Activated CD4-positive, alpha-beta T cell treated with anti-CD3 and anti-CD28 coated beads for 4 hours (primary cell): ENCODE measurements around the gene NAPSA.
"Not testable (repeated sequence)": the region's sequence is repeated elsewhere in the genome, so short reads cannot be mapped to it uniquely, and the experiment has no call there.

Experiments
- DNase-seq, 2 donors: peaks; one replicate each; pipeline ENCODE4 v3.0.0-alpha.2; 2020

The NAPSA gene

DNA sequence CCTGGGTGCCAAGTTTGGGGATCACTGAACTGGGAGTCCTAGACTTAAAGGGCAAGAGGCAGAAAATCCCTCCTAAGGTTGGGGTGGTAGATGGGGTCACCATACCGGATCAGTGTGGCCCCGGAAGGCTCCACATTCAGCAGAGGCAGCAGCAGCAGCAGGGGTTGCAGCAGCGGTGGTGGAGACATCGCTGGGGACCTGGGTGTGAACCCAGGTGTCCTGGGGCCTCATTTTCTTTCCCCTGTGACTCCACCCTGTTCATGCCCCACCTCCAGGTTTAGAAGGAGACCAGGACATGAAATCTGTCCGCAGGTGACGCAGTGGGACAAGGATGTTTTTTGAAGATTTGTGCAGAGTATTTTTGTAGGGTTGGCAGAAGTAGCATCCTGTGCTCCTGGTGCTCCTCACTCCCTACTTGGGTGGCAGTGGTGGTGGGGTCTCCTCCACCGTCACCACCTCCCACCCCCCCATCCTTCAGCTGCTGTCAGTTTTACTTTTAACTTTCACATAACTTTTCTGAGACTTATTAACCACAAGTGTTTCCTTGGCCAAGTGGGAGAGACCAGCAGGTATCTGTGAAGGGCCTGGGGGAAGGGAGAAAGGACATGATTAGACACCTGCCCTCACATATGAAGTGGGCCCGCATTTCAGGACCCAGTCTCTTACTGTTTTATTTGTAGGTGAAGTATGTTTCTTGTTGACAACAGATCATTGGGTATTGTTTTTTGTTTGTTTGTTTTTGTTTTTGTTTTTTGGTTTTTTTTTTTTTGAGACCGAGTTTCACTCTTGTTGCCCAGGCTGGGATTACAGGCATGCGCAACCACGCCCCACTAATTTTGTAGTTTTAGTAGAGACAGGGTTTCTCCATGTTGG, at the start of gene NAPSA:
NAPSA (minus strand) TSS at position 206 of the 873 bp plus-strand sequence; CDS start at position 188, 18 bp downstream.
- DNase-seq = no peak

DNA sequence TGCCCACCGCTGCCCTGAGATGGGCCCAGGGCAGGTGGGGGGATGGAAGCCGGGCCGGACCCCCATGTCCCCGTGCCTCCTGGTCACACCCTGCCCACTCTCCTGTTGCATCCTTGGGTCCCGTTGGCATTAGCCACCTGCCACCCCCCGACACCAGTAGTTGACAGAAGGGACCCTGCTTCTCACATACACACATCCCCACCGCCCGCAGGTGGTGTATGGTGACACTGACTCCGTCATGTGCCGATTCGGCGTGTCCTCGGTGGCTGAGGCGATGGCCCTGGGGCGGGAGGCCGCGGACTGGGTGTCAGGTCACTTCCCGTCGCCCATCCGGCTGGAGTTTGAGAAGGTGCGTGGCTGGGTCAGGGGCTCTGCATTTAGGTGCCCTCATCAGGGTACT, 48.1 kb upstream of the NAPSA start:
- no peak for DNase-seq

DNA sequence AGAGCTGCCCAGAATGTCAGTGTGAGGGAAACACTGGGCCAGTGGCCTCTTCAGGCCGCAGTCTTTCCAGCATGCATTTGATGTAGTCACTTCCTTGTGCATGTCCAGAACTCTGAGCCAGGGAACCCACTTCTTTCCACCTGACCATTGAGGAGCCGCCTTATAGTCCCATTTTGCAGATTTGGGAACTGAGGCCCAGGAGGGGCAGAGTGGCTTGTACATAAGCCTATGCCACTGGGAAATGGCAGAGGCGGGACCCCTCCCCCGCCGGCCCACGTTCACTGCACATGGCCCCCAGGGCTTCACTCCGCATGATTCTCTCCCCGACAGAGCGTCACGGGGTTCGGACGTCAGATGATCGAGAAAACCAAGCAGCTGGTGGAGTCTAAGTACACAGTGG, 47.7 kb upstream of the NAPSA start:
- DNase-seq = no peak

DNA sequence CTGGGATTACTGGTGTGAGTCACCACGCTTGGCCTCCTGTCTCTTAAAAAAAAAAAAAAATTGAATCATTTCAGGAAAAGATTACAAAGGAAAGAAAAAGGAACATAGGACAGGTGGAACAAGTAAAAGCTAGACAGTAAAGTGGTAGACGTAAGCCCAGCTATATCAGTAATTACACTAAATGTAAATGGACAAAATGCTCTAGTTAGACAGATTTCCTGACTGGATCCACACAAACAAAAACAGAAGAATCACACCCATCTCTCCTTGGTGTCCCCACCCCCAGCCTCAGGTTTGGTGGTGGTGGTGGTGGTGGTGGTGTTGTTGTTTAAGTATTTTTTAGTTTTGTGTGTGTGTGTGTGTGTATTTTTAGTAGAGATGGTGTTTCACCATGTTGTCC, 47.0 kb upstream of the NAPSA start:
- DNase-seq = no peak

DNA sequence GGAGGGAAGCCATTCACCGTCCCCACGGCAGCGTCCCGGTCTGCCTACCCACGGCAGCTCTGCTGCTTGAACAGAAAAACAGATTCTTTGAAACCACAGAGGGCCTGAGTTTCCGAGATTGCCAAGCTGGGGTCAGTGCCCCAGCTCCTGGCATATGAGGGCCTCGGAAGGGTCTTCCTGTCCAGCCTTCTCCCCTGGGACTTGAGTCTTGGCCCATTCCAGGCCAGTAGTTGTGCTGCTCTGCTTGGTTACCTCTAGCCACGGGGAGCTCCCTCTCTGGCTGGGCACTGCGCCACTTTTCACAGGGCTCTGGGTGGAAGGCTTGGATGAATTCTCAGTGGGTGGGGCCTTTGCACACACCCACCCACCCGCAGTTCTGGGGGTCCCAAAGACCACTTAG, 44.7 kb upstream of the NAPSA start:
- no peak for DNase-seq

DNA sequence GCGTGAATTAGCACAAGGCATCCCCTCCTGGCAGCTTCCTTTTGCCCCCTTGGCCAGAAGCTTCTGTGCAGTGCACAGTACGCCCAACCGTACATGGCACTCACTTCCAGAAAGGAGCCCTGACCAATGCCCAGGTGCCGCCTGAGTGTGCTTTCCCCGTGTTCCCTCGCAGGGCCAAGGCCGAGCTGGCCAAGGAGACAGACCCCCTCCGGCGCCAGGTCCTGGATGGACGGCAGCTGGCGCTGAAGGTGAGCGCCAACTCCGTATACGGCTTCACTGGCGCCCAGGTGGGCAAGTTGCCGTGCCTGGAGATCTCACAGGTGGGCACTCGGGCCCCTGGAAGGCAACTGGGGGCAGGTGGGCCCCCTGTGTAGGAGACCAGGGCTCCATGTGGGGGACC, 43.9 kb upstream of the NAPSA start:
- DNase-seq = no peak

DNA sequence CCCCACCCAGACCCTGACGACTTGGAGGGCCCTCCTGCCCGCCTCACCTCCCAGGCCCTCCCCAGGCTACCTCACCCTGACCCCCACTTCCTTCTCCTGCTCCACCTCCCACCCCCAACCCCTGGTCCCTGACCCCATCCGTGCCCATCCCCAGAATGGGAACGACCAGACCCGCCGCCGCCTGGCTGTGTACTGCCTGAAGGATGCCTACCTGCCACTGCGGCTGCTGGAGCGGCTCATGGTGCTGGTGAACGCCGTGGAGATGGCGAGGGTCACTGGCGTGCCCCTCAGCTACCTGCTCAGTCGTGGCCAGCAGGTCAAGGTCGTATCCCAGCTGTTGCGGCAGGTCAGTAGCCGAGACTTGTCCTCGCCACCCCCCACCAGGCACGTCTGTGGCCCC, 41.4 kb upstream of the NAPSA start:
- DNase-seq = no peak

DNA sequence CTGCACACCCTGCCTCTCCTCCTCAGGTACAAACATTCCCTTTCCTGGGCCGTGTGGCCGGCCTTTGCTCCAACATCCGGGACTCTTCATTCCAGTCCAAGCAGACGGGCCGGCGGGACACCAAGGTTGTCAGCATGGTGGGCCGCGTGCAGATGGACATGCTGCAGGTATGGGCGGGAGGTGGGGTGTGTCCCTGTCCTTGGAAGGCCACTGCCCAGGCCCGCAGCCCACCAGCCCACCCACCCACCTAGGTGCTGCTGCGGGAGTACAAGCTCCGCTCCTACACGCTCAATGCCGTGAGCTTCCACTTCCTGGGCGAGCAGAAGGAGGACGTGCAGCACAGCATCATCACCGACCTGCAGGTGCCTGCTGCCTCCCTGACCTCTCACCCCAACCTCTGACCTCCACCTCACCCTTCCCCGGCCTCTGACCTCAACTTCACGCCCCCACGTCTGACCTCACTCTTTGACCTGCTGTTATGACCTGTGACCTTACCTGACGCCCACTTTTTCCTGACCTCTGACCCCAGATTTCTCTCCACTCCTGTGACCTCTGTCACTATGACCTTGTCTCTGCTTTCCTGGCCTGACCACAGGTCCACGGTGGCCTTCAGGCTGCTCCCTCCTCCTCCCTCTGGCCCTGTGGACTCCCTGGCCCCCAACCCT, 40.8 kb upstream of the NAPSA start:
- no peak for DNase-seq

DNA sequence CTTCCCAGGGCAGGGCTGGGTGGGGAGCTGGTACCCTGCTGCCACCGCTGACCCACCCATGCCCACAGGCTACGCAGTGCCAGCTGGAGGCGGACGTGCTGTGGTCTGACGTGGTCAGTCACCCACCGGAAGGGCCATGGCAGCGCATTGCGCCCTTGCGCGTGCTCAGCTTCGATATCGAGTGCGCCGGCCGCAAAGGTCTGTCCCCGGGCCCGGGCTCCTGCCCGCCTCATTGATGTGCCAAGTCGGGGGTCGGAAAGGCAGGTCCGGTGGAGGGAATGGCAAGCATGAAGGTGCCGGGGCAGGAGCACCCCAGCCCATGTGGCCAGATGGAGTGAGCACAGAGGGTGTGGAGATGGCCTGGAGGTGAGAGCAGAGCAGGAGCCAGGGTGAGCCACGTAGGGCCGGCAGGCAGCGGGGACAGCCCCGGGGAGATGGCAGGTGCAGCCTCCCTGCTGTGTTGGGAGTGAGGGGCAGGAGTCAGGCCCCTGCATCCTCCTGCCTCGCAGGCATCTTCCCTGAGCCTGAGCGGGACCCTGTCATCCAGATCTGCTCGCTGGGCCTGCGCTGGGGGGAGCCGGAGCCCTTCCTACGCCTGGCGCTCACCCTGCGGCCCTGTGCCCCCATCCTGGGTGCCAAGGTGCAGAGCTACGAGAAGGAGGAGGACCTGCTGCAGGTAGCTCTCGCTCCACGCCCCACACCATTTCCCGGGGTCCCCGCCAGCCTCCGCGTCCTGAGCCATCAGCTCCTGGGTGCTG, 37.3 kb upstream of the NAPSA start:
- no peak for DNase-seq

DNA sequence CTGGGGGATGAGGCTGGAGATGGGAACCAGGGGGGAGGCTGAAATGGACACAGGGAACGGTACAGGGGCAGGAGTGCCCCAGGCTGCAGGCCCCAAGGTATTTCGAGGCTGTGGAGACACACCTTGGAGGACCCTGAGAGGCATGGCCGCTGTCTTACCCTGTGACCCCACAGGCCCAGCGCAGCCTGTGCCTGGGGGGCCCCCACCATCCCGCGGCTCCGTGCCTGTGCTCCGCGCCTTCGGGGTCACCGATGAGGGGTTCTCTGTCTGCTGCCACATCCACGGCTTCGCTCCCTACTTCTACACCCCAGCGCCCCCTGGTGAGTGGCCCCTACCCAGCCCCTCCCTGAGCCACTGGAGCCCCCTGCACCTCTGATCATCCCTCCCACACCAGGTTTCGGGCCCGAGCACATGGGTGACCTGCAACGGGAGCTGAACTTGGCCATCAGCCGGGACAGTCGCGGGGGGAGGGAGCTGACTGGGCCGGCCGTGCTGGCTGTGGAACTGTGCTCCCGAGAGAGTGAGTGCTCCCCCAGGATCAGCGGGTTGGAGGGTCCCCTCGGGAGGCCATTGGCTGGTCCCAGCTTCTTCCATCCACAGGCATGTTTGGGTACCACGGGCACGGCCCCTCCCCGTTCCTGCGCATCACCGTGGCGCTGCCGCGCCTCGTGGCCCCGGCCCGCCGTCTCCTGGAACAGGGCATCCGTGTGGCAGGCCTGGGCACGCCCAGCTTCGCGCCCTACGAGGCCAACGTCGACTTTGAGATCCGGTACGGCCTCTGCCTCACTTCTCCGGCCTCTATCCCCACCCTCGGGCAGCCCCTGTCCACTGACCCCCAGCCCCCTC, 36.4 kb upstream of the NAPSA start:
- no peak for DNase-seq

DNA sequence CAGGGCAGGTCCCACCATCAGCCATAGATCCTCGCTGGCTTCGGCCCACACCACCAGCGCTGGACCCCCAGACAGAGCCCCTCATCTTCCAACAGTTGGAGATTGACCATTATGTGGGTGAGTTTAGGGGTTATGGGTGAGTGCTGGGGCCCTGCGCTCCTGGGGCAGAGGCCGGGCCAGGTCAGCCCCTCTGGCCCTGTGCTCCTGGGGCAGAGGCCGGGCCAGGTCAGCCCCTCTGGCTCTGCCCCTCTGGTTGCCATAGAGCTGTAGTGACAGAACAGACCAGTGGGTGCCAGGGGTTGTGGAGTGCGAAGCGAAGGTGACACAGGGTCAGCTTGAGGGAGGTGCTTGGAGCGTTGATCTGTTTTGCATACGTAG, 33.9 kb upstream of the NAPSA start:
- no peak for DNase-seq

DNA sequence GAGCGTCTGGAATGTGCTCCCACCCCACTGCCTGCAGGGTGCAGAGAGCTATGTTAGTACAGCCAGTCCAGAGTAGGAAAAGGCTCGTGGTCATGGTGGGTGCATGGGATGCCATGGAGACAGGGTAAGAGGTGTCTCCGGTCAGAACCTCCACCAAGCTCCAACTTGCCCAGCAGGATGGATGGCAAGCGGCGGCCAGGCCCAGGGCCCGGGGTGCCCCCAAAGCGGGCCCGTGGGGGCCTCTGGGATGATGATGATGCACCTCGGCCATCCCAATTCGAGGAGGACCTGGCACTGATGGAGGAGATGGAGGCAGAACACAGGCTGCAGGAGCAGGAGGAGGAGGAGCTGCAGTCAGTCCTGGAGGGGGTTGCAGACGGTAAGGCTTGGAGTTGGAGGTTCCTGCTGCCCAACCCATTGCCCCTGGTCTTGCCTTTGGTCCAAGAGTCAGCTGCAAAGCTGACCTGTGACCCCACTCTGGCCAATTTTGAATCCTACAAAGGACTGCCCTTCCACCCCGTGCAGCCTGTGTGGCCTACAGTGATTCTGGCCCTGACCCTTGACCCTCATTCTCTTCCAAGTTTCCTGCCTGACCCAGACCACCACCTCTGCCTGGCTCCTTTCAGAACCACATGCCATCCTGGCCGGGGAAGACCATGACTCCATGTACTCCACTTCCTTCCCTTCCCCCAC, 33.4 kb upstream of the NAPSA start:
- DNase-seq = no peak

DNA sequence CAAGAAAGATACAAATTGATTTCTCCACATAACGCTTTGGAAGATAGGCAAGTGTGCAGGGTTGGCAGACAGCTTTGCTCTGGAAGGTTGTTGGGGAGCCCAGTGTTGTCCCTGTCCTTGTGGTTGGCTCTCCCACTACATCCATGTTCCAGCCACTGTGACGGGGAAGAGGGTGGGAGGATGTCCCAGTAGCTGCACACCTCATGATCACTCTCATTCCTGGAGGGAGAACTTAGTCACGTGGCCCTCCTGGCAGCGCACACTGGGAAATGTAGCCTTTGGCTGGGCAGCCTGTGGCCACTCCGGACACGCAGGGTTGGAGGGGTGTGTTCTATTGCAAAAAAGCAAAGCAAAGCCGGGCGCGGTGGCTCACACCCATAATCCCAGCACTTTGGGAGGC, 28.6 kb upstream of the NAPSA start:
- DNase-seq = no peak

DNA sequence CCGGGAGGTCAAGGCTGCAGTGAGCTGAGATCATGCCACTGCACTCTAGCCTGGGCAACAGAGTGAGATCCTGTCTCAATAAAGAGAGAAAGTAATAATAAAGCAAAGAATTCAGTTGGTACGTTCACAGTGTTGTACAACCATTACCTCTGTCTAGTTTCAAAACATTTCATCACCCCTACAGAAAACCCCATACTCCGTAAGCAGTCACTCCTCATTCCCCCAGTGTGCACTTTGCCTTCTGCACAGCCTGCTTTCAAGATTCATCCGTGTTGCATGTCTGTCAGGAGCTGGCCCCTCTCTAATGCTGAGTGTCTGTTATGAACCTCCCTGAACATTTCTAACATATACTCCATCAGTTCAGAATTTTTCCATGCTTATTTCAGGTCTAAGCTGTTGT, 28.1 kb upstream of the NAPSA start:
- DNase-seq = no peak

DNA sequence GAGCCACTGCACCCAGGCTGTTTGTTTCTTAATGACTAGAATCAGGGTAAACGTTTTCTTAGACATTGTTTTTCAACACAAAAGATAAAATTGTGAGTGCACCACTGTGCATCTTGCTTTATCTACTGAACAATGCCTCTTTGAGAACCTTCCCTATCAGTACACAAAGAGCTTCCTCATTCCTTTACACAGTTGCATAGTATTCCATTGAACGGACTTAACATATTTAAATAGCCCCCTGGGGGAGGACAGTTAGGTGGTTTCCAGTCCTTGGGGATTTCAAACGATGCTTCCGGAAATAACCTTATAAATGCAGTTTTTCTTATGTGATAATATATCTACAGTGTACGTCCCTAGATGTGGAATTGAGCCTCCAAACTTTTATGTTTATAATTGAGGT, 27.3 kb upstream of the NAPSA start:
- no peak for DNase-seq

DNA sequence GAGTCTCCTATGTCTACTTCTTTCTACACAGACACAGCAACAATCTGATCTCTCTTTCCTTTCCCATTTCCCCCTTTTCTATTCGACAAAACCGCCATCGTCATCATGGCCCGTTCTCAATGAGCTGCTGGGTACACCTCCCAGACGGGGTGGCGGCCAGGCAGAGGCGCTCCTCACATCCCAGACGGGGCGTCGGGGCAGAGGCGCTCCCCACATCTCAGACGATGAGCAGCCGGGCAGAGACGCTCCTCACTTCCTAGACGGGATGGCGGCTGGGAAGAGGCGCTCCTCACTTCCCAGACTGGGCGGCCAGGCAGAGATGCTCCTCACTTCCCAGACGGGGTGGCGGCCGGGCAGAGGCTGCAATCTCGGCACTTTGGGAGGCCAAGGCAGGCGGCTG, 25.5 kb upstream of the NAPSA start:
- not testable (repeated sequence) for DNase-seq

DNA sequence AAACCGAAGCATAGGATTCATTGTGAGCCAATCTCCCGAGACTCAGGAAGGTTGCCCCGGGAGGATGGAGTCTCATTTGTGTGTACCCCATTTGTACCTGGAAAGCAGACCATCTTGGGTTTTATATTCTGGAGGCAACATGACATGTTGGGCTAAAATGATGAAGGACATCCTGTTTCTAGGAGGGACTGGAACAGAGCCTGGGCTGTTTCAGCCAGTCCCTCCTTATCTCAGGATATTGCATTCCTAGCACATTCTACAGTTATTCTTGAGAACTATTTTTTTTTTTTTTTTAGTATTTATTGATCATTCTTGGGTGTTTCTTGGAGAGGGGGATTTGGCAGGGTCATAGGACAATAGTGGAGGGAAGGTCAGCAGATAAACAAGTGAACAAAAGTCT, 24.9 kb upstream of the NAPSA start:
- DNase-seq = not testable (repeated sequence)

DNA sequence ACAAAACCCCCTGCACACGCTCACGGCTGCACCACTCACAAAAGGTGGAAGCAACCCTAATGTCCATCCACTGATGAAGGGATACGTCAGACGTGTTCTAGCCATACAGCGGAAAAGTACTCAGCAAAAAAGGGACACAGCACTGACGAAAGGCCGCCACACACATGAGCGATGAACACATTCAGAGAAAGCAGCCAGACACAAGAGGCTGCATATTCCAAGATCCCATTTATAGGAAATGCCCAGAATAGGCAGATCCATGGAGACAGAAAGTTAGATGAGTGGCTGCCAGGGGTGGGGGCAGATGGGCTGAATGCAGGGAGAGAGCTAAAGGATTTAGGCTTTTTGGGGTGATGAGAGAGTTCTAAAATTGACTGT, 22.4 kb upstream of the NAPSA start:
- no peak for DNase-seq

DNA sequence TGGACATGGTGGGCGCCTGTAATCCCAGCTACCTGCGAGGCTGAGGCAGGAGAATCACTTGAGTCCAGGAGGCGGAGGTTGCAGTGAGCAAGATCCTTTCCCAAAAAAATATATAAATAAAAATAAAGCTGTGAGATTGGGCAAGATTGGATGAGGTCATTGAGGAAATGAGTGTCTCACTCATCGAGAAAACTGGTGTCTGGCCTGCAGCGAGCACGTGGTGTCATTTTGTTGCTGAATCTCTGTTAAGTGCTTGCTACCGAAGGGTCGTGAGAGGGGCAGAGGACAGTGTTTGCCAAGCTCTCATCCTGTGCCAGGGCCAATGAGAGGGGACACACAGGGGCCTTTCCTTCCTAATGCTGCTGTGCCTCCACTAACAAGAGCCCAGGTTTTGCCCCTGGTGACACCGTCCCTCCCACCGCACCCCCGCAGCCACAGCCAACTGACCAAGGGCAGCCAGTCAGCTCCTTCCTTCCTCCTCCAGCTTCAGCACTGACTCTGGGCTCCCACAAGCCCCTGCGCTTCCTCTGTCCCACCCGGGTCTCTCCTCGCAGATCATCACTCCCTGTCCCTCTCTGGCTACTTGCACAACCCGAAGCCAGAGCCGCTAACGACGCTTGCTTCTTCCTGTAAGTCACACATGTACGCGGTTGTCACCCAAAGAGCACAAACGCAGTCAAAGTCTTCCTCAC, 21.9 kb upstream of the NAPSA start:
- no peak for DNase-seq

DNA sequence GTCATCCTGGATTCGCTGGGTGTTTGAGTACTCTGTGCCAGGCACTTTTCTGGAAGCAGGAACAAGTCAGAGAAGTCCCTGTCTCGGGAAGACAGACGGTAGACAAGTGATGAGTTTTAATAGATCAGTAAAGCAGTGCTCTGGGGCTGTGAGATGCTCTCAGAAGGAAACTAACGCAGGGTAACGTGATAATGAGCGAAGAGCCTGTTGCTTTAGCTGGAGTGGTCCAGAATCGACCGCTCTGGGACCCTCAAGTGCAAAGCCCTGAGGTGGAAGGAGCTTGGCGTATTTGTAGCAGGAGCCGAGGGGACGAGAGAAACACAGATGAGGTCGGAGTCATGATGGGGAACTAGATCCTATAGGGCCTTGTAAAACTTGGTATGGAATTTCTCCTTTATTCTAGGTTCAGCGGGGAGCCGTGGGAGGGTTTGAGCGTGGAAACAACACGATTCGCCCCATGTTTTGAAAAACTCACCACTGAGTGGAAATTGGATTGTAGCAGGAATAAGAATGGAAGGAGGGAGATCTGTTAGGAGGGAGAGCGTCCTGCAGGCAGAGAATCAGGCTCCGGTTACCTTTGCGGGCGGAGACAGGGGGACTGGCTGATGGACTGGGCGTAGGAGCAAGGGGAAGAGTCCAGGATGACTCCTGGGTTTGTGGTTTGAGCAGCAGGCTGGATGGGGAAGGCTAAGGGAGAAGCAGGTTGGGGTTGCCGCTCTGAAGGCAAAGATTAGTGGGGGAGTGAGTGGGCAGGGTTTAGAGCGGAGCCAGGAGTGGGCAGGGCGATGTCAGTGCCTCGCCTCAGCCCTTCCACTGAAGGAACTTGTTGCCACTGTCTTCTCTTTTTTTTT, 19.5 kb upstream of the NAPSA start:
- DNase-seq = no peak
